HEK293T (cell line): ENCODE measurements around the gene ANO7.

Source experiments
- CTCF ChIA-PET: fragments of 350-600 bp; formaldehyde crosslinking; extraction: SDS; loops from one replicate; lab custom pipeline; 2021; ENCODE audit warnings: antibody characterized with exemption, inconsistent platforms; lab: Yijun Ruan, JAX
- POLR2A ChIA-PET: fragments of 350-600 bp; formaldehyde crosslinking; extraction: SDS; loops from one replicate; lab custom pipeline; 2020; ENCODE audit warnings: antibody characterized with exemption, inconsistent platforms; lab: Yijun Ruan, JAX
- DNase-seq: peaks from one replicate; pipeline ENCODE4 v3.0.0; 2012; ENCODE audit warnings: mixed read lengths; ENCODE audit errors: extremely low spot score
- ARNT ChIP-seq: fragments of 450-650 bp; IDR thresholded peaks from 2 replicates; pipeline ENCODE4 v1.6.1; 2017; ENCODE audit warnings: mild to moderate bottlenecking
- BHLHE40 ChIP-seq: fragments of 450-650 bp; IDR thresholded peaks from 2 replicates; pipeline ENCODE4 v1.6.1; 2016; ENCODE audit warnings: mild to moderate bottlenecking, moderate library complexity, borderline replicate concordance
- CTBP1 ChIP-seq: fragments of 450-650 bp; IDR thresholded peaks from 2 replicates; pipeline ENCODE4 v1.6.1; 2016; ENCODE audit warnings: borderline replicate concordance
- ELF4 ChIP-seq: fragments of 450-650 bp; IDR thresholded peaks from 2 replicates; pipeline ENCODE4 v1.6.1; 2017; ENCODE audit warnings: antibody characterized with exemption
- FOXA1 ChIP-seq: fragments of 450-650 bp; IDR thresholded peaks from 2 replicates; pipeline ENCODE4 v1.6.1; 2016; ENCODE audit warnings: mild to moderate bottlenecking
- FOXK2 ChIP-seq: fragments of 450-650 bp; IDR thresholded peaks from 2 replicates; pipeline ENCODE4 v1.6.1; 2016; ENCODE audit warnings: mild to moderate bottlenecking
- FOXM1 ChIP-seq: fragments of 450-650 bp; IDR thresholded peaks from 2 replicates; pipeline ENCODE4 v1.6.1; 2017; ENCODE audit warnings: mild to moderate bottlenecking, borderline replicate concordance
- HDGF ChIP-seq: fragments of 450-650 bp; IDR thresholded peaks from 2 replicates; pipeline ENCODE4 v1.6.1; 2017; ENCODE audit warnings: antibody characterized with exemption, borderline replicate concordance
- L3MBTL2 ChIP-seq: fragments of 450-650 bp; conservative IDR thresholded peaks from 2 replicates; pipeline ENCODE4 v1.6.1; 2016; ENCODE audit warnings: mild to moderate bottlenecking
- LEF1 ChIP-seq: fragments of 450-650 bp; IDR thresholded peaks from 2 replicates; pipeline ENCODE4 v1.6.1; 2017; ENCODE audit warnings: mild to moderate bottlenecking, borderline replicate concordance
- NFRKB ChIP-seq: fragments of 450-650 bp; IDR thresholded peaks from 2 replicates; pipeline ENCODE4 v1.6.1; 2016; ENCODE audit warnings: mild to moderate bottlenecking, moderate library complexity
- PKNOX1 ChIP-seq: fragments of 450-650 bp; IDR thresholded peaks from 2 replicates; pipeline ENCODE4 v1.6.1; 2016
- SP1 ChIP-seq: fragments of 450-650 bp; IDR thresholded peaks from 2 replicates; pipeline ENCODE4 v1.6.1; 2017
- SUZ12 ChIP-seq: fragments of 450-650 bp; IDR thresholded peaks from 2 replicates; pipeline ENCODE4 v1.6.1; 2016; ENCODE audit warnings: mild to moderate bottlenecking
- TARDBP ChIP-seq: fragments of 450-650 bp; IDR thresholded peaks from 2 replicates; pipeline ENCODE4 v1.6.1; 2016
- ZNF384 ChIP-seq: fragments of 450-650 bp; IDR thresholded peaks from 2 replicates; pipeline ENCODE4 v1.6.1; 2016

The ANO7 gene

GRCh38 chr2:241230435-241230834, 42.0 kb downstream of the ANO7 start:
- TF ChIP-seq FOXM1 (no peak), LEF1 (no peak), CTBP1 (no peak), FOXK2 (no peak), HDGF (no peak), NFRKB (no peak), ZNF384 (no peak), PKNOX1 (no peak), BHLHE40 (no peak), ELF4 (no peak), L3MBTL2 (no peak)
- ChIA-PET POLR2A (no interaction called here), CTCF (no interaction called here)
- DNase-seq = no peak

DNA sequence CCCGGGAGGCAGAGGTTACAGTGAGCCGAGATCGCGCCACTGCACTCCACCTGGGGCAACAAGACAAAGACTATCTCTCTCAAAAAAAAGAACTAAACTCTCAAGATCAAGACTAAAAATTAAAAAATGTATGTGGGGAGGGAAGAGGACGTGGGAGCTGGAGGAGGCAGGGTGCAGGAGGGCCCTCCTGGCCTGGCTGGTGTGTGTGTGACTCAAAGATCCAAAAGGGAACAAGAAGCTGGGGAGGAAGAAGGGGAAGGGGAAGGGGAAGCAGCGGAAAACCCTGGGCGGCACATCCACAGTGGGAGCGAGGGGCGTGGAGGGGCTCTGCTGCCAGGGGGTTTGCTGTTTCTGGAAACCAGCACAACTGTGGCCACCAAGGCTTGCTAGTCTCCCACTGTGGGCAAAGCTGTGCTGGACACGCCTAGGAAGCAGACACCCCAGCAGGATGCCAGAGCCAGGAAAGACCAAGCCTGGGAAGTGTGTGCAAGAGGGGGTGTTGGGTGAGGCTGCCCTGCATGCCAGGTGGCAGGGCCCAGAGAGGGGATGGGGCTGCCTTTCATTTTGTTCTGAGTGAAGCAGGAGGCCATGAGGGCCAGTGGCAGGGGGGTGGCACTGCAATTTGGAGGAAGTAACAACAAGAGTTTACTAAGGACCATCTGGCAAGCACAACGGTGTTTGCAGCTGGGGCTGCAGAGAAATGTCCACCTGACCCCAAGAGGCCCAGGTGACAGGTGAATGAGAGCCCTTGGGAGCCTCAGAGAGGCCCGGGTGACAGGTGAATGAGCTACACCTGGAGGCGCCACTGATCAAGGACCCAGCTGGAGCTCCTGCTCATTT, 44.5 kb downstream of the ANO7 start:
- ChIA-PET POLR2A (no interaction called here), CTCF (interaction anchor here (0.9 kb wide), 1 partner anchor 14 kb away, joined by 3 read pairs; no protein-coding TSS in a partner anchor)
- no peak for DNase-seq
- TF ChIP-seq NFRKB = no peak
- TF ChIP-seq FOXK2 = no peak
- TF ChIP-seq LEF1 = no peak
- TF ChIP-seq L3MBTL2 = no peak
- TF ChIP-seq SUZ12 = no peak
- TF ChIP-seq PKNOX1 = no peak
- no peak for TF ChIP-seq FOXA1
- TF ChIP-seq ZNF384 = no peak

DNA sequence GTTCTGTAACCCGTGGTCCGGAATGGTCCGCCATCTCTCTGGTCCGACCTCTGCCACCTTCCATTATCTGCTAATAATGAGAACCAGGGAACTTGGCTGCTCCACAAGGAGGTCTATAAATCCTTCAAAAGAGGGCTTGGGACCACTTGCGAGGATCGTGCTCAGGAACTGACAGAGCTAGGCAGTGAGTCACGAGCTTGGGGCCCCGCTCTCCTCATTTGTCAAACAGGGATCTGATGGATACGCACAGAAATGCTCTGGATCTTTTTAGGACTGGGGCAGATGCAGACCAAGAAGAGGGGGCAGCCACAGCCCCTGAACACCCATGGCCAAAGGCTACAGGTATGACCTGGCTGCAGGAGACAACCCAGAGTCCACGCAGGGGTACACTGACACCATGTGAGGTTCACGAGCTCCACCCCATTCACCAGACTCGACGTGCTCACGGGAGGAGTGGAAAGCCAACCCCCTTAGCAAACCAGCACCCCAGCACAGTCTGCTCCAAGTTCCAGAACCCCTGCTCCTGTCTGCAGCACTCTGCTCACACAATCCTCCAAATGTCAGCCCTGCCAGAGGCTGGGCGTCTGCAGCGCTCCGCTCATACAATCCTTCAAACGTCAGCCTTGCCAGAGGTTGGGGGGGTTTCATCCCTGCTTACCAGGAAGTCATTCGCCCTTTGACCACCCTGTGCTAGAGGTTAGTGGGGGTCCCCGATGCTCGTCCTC, 45.8 kb downstream of the ANO7 start:
- ChIA-PET POLR2A (no interaction called here), CTCF (interaction anchor here (0.9 kb wide), 1 partner anchor 16 kb away, joined by 3 read pairs; no protein-coding TSS in a partner anchor)
- no peak for TF ChIP-seq FOXM1
- no peak for TF ChIP-seq TARDBP
- no peak for TF ChIP-seq ARNT
- TF ChIP-seq L3MBTL2 = no peak
- no peak for TF ChIP-seq SP1
- no peak for TF ChIP-seq SUZ12
- TF ChIP-seq LEF1 = no peak
- no peak for TF ChIP-seq ZNF384
- no peak for TF ChIP-seq FOXA1
- DNase-seq = no peak

- ChIA-PET CTCF (no interaction called here), POLR2A (no interaction called here)
- DNase-seq = no peak
- TF ChIP-seq FOXK2 (no peak), SP1 (no peak), TARDBP (no peak), BHLHE40 (no peak), PKNOX1 (no peak), SUZ12 (no peak), ZNF384 (no peak), LEF1 (no peak), ELF4 (no peak), NFRKB (no peak), FOXA1 (no peak), CTBP1 (no peak), HDGF (no peak), ARNT (no peak), L3MBTL2 (no peak), FOXM1 (no peak)
These were observed 46.7 kb downstream of the ANO7 start for GRCh38 chr2:241234962-241235740.

DNA sequence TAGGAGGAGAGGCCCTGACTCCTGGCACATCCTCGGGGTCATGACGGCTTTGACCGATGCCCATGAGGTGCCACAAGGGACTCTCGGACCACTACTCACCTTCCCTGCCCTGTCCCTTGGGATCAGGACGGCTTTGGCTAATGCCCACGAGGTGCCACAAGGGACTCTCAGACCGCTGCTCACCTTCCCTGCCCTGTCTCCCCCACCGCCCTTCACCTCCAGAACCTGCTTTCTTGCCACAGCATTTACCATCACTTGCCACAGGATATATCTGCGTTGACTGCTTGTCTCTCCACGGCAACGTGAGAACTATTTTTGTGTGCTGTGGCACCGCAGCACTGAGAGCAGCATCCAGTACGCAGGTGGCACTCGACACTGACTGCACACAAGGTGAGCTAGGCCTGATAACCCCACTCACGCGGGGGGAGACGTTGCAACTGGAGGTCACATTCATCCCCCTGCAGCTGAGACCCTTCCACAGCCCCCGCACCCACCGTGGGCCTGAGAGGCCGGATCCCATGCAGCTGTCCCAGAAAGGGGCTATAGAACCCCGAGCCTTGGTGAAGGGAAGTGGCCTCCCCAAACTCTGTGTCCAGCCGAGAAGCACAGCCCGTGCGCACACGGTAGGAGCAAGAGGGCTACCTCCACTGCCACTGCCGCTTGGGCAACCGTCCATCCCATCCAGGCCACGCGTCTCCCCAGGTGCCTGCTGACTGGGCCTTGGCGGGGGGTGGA, 47.5 kb downstream of the ANO7 start:
- DNase-seq = no peak
- CTCF ChIA-PET = no interaction called here
- no peak for TF ChIP-seq NFRKB
- TF ChIP-seq ELF4 = no peak
- no peak for TF ChIP-seq HDGF
- TF ChIP-seq BHLHE40 = no peak
- no peak for TF ChIP-seq PKNOX1
- no peak for TF ChIP-seq SUZ12
- no peak for TF ChIP-seq ZNF384
- TF ChIP-seq FOXK2 = no peak
- no peak for TF ChIP-seq LEF1
- no peak for TF ChIP-seq TARDBP
- no peak for TF ChIP-seq FOXM1
- TF ChIP-seq FOXA1 = no peak
- no peak for TF ChIP-seq L3MBTL2
- TF ChIP-seq ARNT = no peak
- no peak for TF ChIP-seq SP1
- POLR2A ChIA-PET = no interaction called here
